Stomach (tissue), 9 donors: Measurements from ENCODE around the gene TAF1B. TPM values are rescaled to one million over a fixed set of nuclear protein-coding genes. Genes with fewer than 3 reads are reported as not detected.

Source experiments
- DNase-seq, 2 donors: peaks; one replicate each; pipeline versions ENCODE4 v3.0.0 to v3.0.0-alpha.2; 2013 to 2019
- H3K27ac ChIP-seq, 5 donors: fragments of 200-600 bp in 4 of 5; sonication (generic) in 4 of 5; one replicate each; pipeline ENCODE4 v1.5.1; 2013 to 2019; ENCODE audit warnings: mild to moderate bottlenecking in 1 of 5, moderate library complexity in 1 of 5
- H3K27me3 ChIP-seq, 3 donors: fragments of 200-600 bp; sonication (generic); one replicate each; pipeline ENCODE4 v1.5.1; 2017 to 2019; ENCODE audit warnings: mixed run types in 1 of 3
- H3K36me3 ChIP-seq, 4 donors: fragments of 200-600 bp; sonication (generic); 1 replicate in 3 of 4; 2 replicates in 1 of 4; pipeline ENCODE4 v1.5.1; 2016 to 2019
- H3K4me1 ChIP-seq, 4 donors: fragments of 200-600 bp; sonication (generic); one replicate each; pipeline ENCODE4 v1.5.1; 2016 to 2019
- H3K4me3 ChIP-seq, 4 donors: fragments of 200-600 bp; sonication (generic) in 3 of 4; one replicate each; pipeline ENCODE4 v1.5.1; 2016 to 2019; ENCODE audit warnings: mild to moderate bottlenecking in 1 of 4
- H3K9me3 ChIP-seq, 4 donors: fragments of 200-600 bp; sonication (generic); one replicate each; pipeline ENCODE4 v1.5.1; 2016 to 2019
- EP300 ChIP-seq: sonication (generic); formaldehyde crosslinking; IDR thresholded peaks from one replicate; pipeline ENCODE4 v1.6.1; 2017; ENCODE audit warnings: antibody characterized with exemption
- POLR2A ChIP-seq, 4 donors: fragments of 450-650 bp; IDR thresholded peaks; one replicate each; pipeline ENCODE4 v1.6.1; 2016; ENCODE audit warnings: antibody characterized with exemption in 4 of 4, control low read depth in 2 of 4, mild to moderate bottlenecking in 1 of 4, moderate library complexity in 1 of 4
- POLR2AphosphoS5 ChIP-seq, 3 donors: sonication (generic); formaldehyde crosslinking; IDR thresholded peaks; one replicate each; pipeline ENCODE4 v1.6.1; 2016; ENCODE audit warnings: antibody characterized with exemption in 3 of 3
- WGBS, 5 donors: extraction: QIAGEN DNeasy Blood & Tissue Kit in 3 of 5; methylation state at CpG; one replicate each; pipeline versions ENCODE4 v1.1.5 to v1.1.7; 2013 to 2018; 5-methylcytosine and 5-hydroxymethylcytosine counted together
- intact Hi-C: fragments of 100-400 bp; cut with DNase I; formaldehyde crosslinking; loops from one replicate; pipeline ENCODE4 v1.15.1; 2023; ENCODE audit warnings: low total_unique reads
- polyA plus RNA-seq, 3 donors: library from polyadenylated mRNA; stranded (reverse); fragments of 200-250 nt; gene quantifications; one replicate each; pipeline ENCODE4 v1.2.3, GENCODE V29; 2013
- total RNA-seq, 5 donors: library from RNA; depleted of rRNA; stranded (reverse); fragments of >200 nt; gene quantifications; one replicate each; pipeline versions ENCODE4 v1.1.0 to v1.2.3, GENCODE V29; 2014 to 2016
- TF ChIP-seq, protein P1 (sequence below), 7 experiments: fragments of 450-650 bp in 4 of 7; fragments of 200-600 bp in 3 of 7; sonication (generic) in 3 of 7; IDR thresholded peaks; one replicate each; pipeline ENCODE4 v1.5.1; 2016 to 2019; ENCODE audit warnings: antibody characterized with exemption in 7 of 7, control low read depth in 2 of 7, mild to moderate bottlenecking in 1 of 7
- donor health status: healthy with polysubstance abuse.
- donor health status: Bipolar disorder and iron deficiency.
- donor health status: healthy.

Gene TAF1B
- total and polyA plus RNA-seq, 8 donors: 3.8 to 34.6 (median 6.4) TPM

DNA sequence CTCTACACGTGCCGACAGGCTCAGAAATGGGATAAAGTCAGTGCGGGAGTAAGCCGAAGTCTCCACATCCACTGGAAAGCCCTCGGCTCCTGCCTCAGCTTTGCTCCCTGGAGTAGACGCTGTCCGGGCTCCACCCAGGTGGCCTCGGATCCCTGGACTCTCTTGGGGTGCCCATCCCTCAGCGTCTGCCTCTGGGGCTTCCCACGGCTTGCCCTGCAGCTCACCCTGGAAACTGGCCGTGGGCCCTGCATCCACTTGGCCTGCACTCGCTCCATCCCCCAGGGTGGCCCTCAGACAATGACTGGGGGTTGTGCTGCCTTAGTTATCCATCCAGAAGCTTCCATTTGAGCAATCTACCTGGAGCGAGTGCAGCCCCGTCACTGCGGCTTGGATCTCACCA is 36.2 kb upstream of the TAF1B start:
- Histone ChIP-seq H3K36me3 (no peaks in the 10 kb centered on the region), H3K9me3 (no peaks in the 10 kb centered on the region), H3K4me3 (no peak overlapping the region), H3K4me1 (peaks cover 0 to 33% (median 11%) of the 10 kb centered on the region in 4 donors), H3K27me3 (no peaks in the 10 kb centered on the region), H3K27ac (no peak overlapping the region)
- WGBS, 5 donors: 78 to 95% (median 91%) methylated on average over 9 to 15 of the region's 15 CpGs
- DNase-seq: peak in 1 of 2 donors; percentile 13
- intact Hi-C loops: no loop called here
- TF ChIP-seq POLR2AphosphoS5 (IDR thresholded peaks at IDR 0.05): no peak
- TF ChIP-seq, protein P1, sequence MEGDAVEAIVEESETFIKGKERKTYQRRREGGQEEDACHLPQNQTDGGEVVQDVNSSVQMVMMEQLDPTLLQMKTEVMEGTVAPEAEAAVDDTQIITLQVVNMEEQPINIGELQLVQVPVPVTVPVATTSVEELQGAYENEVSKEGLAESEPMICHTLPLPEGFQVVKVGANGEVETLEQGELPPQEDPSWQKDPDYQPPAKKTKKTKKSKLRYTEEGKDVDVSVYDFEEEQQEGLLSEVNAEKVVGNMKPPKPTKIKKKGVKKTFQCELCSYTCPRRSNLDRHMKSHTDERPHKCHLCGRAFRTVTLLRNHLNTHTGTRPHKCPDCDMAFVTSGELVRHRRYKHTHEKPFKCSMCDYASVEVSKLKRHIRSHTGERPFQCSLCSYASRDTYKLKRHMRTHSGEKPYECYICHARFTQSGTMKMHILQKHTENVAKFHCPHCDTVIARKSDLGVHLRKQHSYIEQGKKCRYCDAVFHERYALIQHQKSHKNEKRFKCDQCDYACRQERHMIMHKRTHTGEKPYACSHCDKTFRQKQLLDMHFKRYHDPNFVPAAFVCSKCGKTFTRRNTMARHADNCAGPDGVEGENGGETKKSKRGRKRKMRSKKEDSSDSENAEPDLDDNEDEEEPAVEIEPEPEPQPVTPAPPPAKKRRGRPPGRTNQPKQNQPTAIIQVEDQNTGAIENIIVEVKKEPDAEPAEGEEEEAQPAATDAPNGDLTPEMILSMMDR (IDR thresholded peaks at IDR 0.05): no peak
- TF ChIP-seq POLR2A (IDR thresholded peaks at IDR 0.05): no peak
- TF ChIP-seq EP300: no peak

DNA sequence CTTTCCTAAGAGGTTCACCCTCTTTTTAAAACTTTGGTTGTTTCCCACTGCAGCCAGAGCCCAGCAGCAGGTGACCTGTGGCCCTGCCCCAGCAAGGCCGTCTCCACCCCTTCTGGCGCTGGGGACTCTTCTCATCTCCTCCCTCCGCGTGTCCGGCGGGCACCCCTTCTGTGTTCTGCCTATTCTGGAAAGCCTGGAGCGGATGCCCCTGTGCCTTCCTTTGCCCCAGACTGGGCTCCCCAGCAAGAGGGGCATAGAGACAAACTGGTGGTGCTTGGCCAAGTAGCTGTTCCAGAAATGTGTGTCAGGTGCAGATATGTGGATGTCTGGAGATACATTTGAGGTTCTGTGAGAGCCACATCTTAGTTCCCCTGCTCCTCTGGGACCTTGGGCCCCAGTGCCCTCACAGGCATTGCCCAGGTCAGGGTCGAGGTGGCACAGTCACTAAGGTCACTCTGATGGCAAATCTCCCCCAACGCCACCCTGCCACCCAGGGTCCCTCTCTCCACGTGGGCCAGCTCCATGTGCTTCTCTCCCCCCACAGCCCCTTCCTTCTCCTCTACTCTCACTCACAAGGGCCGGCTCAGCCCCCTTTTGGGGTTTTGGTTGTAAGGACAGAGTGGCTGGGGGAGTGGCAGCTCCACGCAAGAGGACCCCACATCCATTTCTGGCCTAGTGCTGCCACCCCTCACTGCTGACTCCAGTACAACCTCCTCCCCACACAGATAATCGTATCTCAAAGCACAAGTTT is 35.5 kb upstream of the TAF1B start:
- WGBS, 5 donors: 89 to 94% (median 91%) methylated on average over 13 of the region's 13 CpGs
- intact Hi-C loops: no loop called here
- peaks cover 0 to 26% (median 10%) of the 10 kb centered on the region in 4 donors for H3K4me1 ChIP-seq

DNA sequence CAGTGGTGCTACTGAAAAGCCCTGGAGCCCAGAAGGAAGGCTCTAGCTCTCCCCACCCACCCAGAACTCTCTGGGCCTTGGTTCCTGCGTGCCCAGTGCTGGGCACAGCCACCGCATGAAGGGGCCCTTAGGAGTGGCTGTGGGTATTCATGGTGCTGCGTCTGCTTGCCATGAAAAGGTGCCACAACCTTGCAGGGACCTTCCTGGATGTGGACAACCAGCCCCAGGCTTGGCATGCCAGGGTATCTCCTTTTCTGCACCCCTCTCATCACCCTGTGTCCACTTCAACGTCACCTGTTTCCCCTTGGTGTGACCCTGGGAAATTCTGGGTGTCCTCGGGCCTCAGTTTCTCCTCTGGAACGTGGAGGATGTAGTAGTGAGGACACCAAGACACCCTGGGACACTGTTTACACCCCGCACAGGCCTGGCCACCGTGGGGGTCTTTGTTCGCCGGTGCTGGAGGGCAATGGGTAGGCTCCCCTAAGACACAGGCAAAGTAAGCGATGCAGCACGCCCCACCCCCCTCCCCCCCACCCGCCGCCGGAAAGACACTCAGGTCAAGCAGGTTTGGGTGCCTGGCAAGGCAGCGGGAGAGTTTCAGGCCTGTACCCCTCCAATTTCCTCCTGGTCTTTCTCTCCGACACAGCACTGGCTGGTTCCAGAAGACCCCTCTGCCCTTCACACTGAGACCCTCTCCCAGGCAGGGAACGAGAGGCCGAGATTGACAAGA is 34.8 kb upstream of the TAF1B start:
- no peak for DNase-seq
- intact Hi-C loops: no loop called here
- H3K4me1 ChIP-seq: peaks cover under 1 to 25% (median 16%) of the 10 kb centered on the region in 4 donors
- no peak overlapping the region for H3K4me3 ChIP-seq
- H3K27ac ChIP-seq: no peak overlapping the region
- H3K9me3 ChIP-seq: no peaks in the 10 kb centered on the region
- 60 to 88% (median 63%) methylated on average over 8 to 19 of the region's 19 CpGs for WGBS, 5 donors
- no peaks in the 10 kb centered on the region for H3K27me3 ChIP-seq
- no peak for TF ChIP-seq EP300
- TF ChIP-seq POLR2A (IDR thresholded peaks at IDR 0.05): no peak
- no peak for TF ChIP-seq POLR2AphosphoS5 (IDR thresholded peaks at IDR 0.05)
- TF ChIP-seq, protein P1 (IDR thresholded peaks at IDR 0.05): no peak
- no peaks in the 10 kb centered on the region for H3K36me3 ChIP-seq

More for the DNA sequence above, 35.5 kb upstream of the TAF1B start:
- Histone ChIP-seq H3K27me3 (no peaks in the 10 kb centered on the region), H3K27ac (no peak overlapping the region), H3K4me3 (no peak overlapping the region), H3K9me3 (no peaks in the 10 kb centered on the region), H3K36me3 (no peaks in the 10 kb centered on the region)
- DNase-seq: peak in 1 of 2 donors; percentile 23
- TF ChIP-seq, protein P1 (IDR thresholded peaks at IDR 0.05): no peak
- TF ChIP-seq EP300 (no peak), POLR2A (IDR thresholded peaks at IDR 0.05) (no peak), POLR2AphosphoS5 (IDR thresholded peaks at IDR 0.05) (no peak)

DNA sequence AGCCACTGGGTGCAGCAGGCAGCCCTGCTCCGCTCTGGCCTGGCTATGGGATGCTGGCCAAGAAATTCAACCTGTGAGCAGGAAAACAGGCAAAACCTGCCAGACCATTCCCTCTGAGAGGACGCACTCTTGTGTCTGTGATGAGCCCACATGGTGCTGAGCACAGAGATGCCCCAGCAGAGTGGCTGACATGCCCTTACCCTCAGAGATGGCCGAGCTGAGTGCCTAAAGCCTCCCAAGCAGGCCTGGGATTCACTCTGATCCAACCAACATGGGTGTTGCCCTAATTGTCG is 34.3 kb upstream of the TAF1B start:
- 51 to 65% (median 60%) methylated on average over 4 of the region's 4 CpGs; no CpG with 5 or more reads in 1 of the 5 donors for WGBS, 5 donors
- H3K4me1 ChIP-seq: peaks cover 5 to 30% (median 21%) of the 10 kb centered on the region in 4 donors
- intact Hi-C loops: no loop called here
- no peak overlapping the region for H3K27ac ChIP-seq
- peak; percentile 61 to 72 for DNase-seq
- no peaks in the 10 kb centered on the region for H3K9me3 ChIP-seq
- TF ChIP-seq EP300 (no peak), POLR2AphosphoS5 (IDR thresholded peaks at IDR 0.05) (no peak), POLR2A (IDR thresholded peaks at IDR 0.05) (no peak)
- TF ChIP-seq, protein P1 (IDR thresholded peaks at IDR 0.05): no peak
- no peaks in the 10 kb centered on the region for H3K36me3 ChIP-seq
- H3K4me3 ChIP-seq: no peak overlapping the region
- H3K27me3 ChIP-seq: no peaks in the 10 kb centered on the region
